Measurements from ENCODE around the gene BAG1.

BAG1 gene

DNA sequence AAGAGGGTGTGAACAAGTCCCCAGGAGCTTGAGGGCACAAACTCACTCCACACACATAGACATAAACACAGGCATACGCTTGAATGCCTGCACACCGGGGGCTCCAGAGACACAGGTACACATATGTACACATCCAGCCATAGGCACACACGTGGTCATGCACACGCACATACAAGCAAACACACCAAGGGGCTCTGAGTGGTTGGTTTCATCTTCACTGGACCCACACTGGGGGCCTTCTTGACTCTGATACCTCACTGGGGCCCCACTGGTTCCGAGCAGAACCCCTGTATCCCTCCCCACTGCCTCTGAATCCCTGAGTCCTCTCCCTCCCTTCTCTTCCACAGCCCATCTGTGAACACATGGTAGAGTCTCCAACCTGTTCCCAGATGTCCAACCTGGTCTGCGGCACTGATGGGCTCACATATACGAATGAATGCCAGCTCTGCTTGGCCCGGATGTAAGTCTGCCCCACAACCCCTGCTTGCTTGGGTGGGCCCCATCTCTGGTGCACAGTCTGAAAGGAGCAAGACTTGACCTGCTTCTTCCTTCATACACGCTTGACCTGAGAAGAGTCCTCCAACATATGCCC, 18.1 kb downstream of the BAG1 start:
- no peak overlapping the region for H2BK15ac ChIP-seq (ENCODE audit: low read length)
- no CpG with 5 or more reads among the region's 9 CpGs for WGBS, 2 donors (ENCODE audit: extremely low coverage in 2 of 2, insufficient read length in 2 of 2, insufficient replicate concordance in 1 of 2)
- H3K4me1 ChIP-seq (ENCODE audit: control insufficient read depth in 2 of 2, insufficient read depth in 1 of 2, low read depth in 1 of 2, low read length in 2 of 2) = no peaks in the 10 kb centered on the region
- no peak overlapping the region for H3K4ac ChIP-seq (ENCODE audit: low read length)
- no peaks in the 10 kb centered on the region for H3K27me3 ChIP-seq (ENCODE audit: control insufficient read depth in 3 of 3, insufficient read depth in 3 of 3, low read depth in 1 of 3, low read length in 3 of 3)
- H3K36me3 ChIP-seq (replicated peaks in 1 of 2; ENCODE audit: control insufficient read depth in 2 of 2, insufficient read depth in 2 of 2, low read length in 2 of 2) = peaks cover 0 to 24% of the 10 kb centered on the region in 2 donors
- H4K91ac ChIP-seq (ENCODE audit: low read depth, low read length, poor library complexity) = no peak overlapping the region
- no peak overlapping the region for H2BK12ac ChIP-seq (ENCODE audit: low read length)
- no peak overlapping the region for H3K4me2 ChIP-seq (ENCODE audit: insufficient read depth, low read length, poor library complexity, severe bottlenecking)
- DNase-seq (ENCODE audit: low spot score) = no peak
- no peak overlapping the region for H3K27ac ChIP-seq (replicated peaks; ENCODE audit: low read length)
- no peak overlapping the region for H2BK5ac ChIP-seq (ENCODE audit: low read length)
- no peak overlapping the region for H3K18ac ChIP-seq (ENCODE audit: low read length)
- no peak overlapping the region for H2BK120ac ChIP-seq (ENCODE audit: low read depth, low read length)
- H3K9ac ChIP-seq (ENCODE audit: low read depth, low read length, poor library complexity) = no peak overlapping the region
- H3K23ac ChIP-seq (ENCODE audit: low read depth, low read length, poor library complexity) = no peak overlapping the region
- no peak overlapping the region for H3K4me3 ChIP-seq (ENCODE audit: low read length in 2 of 2)
- no peaks in the 10 kb centered on the region for H3K9me3 ChIP-seq (replicated peaks in 1 of 2; ENCODE audit: control insufficient read depth in 2 of 2, insufficient read depth in 1 of 2, low read depth in 1 of 2, low read length in 2 of 2)
- H2AFZ ChIP-seq (ENCODE audit: low read length) = no peak overlapping the region
- H4K8ac ChIP-seq (ENCODE audit: low read depth, low read length) = no peak overlapping the region
- H3K79me1 ChIP-seq (ENCODE audit: low read depth, low read length) = no peaks in the 10 kb centered on the region
- H3K14ac ChIP-seq (ENCODE audit: low read length) = no peak overlapping the region
- H2AK5ac ChIP-seq (ENCODE audit: low read depth, low read length) = no peak overlapping the region

DNA sequence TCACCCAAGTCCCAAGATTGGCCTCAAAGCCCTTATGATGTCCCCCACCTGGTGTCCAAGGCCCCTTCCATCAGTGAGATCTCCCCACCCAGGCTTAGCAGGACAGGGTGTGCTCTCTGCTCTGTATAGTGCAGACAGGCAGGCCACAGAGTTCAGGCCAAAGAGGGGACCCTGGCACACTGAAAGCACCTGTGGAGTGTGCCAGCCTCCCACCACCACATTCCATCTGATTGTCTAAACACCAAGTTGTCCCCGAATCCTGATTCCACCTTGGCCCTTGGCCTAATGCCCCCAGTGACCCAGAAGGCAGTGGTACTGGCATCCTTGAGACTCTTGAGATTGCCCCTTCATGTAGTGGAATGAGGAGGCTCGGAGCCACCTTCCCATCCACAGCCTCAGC, 19.2 kb downstream of the BAG1 start:
- no peak overlapping the region for H2BK15ac ChIP-seq (ENCODE audit: low read length)
- peak overlapping the region; percentile 28 for H3K14ac ChIP-seq (ENCODE audit: low read length)
- no peaks in the 10 kb centered on the region for H3K27me3 ChIP-seq (ENCODE audit: control insufficient read depth in 3 of 3, insufficient read depth in 3 of 3, low read depth in 1 of 3, low read length in 3 of 3)
- DNase-seq (ENCODE audit: low spot score) = no peak
- H4K8ac ChIP-seq (ENCODE audit: low read depth, low read length) = no peak overlapping the region
- H3K79me1 ChIP-seq (ENCODE audit: low read depth, low read length) = no peaks in the 10 kb centered on the region
- H3K27ac ChIP-seq (replicated peaks; ENCODE audit: low read length) = no peak overlapping the region
- H3K4ac ChIP-seq (ENCODE audit: low read length) = no peak overlapping the region
- no peak overlapping the region for H2AFZ ChIP-seq (ENCODE audit: low read length)
- H2BK120ac ChIP-seq (ENCODE audit: low read depth, low read length) = no peak overlapping the region
- H3K4me2 ChIP-seq (ENCODE audit: insufficient read depth, low read length, poor library complexity, severe bottlenecking) = no peak overlapping the region
- H2BK5ac ChIP-seq (ENCODE audit: low read length) = no peak overlapping the region
- WGBS, 2 donors (ENCODE audit: extremely low coverage in 2 of 2, insufficient read length in 2 of 2, insufficient replicate concordance in 1 of 2) = no CpG with 5 or more reads among the region's 2 CpGs
- no peak overlapping the region for H3K9ac ChIP-seq (ENCODE audit: low read depth, low read length, poor library complexity)
- H3K9me3 ChIP-seq (replicated peaks in 1 of 2; ENCODE audit: control insufficient read depth in 2 of 2, insufficient read depth in 1 of 2, low read depth in 1 of 2, low read length in 2 of 2) = no peaks in the 10 kb centered on the region
- no peak overlapping the region for H4K91ac ChIP-seq (ENCODE audit: low read depth, low read length, poor library complexity)
- no peak overlapping the region for H2AK5ac ChIP-seq (ENCODE audit: low read depth, low read length)
- H3K4me3 ChIP-seq (ENCODE audit: low read length in 2 of 2) = no peak overlapping the region
- no peaks in the 10 kb centered on the region for H3K4me1 ChIP-seq (ENCODE audit: control insufficient read depth in 2 of 2, insufficient read depth in 1 of 2, low read depth in 1 of 2, low read length in 2 of 2)
- no peak overlapping the region for H3K23ac ChIP-seq (ENCODE audit: low read depth, low read length, poor library complexity)
- H3K36me3 ChIP-seq (replicated peaks in 1 of 2; ENCODE audit: control insufficient read depth in 2 of 2, insufficient read depth in 2 of 2, low read length in 2 of 2) = peaks cover 0 to 20% of the 10 kb centered on the region in 2 donors
- H2BK12ac ChIP-seq (ENCODE audit: low read length) = no peak overlapping the region
- no peak overlapping the region for H3K18ac ChIP-seq (ENCODE audit: low read length)

DNA sequence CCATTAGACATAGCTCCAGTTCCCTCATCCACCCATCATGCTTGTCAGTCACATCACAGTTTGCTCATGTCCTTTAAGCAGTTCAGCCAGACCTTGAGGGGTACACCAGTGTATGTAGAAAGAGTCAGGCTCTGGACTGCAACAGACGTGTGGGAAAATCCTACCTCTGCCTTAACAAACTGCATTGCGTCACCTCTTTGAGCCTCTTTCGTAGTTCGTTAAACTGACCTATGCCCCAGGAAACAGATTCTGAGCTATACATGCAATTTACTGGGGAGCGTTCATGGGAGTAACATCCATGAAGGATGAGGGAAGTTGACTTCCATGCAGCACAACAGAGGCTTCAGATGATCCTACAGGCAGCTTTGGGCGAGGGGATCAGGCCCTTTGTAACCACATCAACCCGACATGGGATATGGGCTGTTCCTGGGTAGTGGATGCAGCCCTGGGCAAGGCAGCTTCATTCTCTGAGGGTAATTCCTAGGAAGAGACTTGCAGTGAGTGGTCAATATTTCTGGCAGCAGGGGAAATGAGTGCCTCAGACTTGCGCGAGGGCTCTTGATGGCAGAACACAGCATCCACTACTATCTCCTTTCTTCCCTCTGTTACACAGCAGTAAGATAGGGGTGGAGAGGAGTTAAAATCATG, 20.2 kb downstream of the BAG1 start:
- Histone ChIP-seq H3K4me2 (ENCODE audit: insufficient read depth, low read length, poor library complexity, severe bottlenecking) (no peak overlapping the region), H3K18ac (ENCODE audit: low read length) (no peak overlapping the region), H2BK15ac (ENCODE audit: low read length) (no peak overlapping the region), H3K79me1 (ENCODE audit: low read depth, low read length) (no peaks in the 10 kb centered on the region), H3K23ac (ENCODE audit: low read depth, low read length, poor library complexity) (no peak overlapping the region), H3K27ac (replicated peaks; ENCODE audit: low read length) (no peak overlapping the region), H4K91ac (ENCODE audit: low read depth, low read length, poor library complexity) (no peak overlapping the region), H3K14ac (ENCODE audit: low read length) (no peak overlapping the region), H3K27me3 (ENCODE audit: control insufficient read depth in 3 of 3, insufficient read depth in 3 of 3, low read depth in 1 of 3, low read length in 3 of 3) (no peaks in the 10 kb centered on the region), H2BK5ac (ENCODE audit: low read length) (no peak overlapping the region), H3K4ac (ENCODE audit: low read length) (no peak overlapping the region), H3K36me3 (replicated peaks in 1 of 2; ENCODE audit: control insufficient read depth in 2 of 2, insufficient read depth in 2 of 2, low read length in 2 of 2) (peaks cover 0 to 12% of the 10 kb centered on the region in 2 donors), H2AFZ (ENCODE audit: low read length) (no peak overlapping the region), H3K9me3 (replicated peaks in 1 of 2; ENCODE audit: control insufficient read depth in 2 of 2, insufficient read depth in 1 of 2, low read depth in 1 of 2, low read length in 2 of 2) (no peaks in the 10 kb centered on the region), H4K8ac (ENCODE audit: low read depth, low read length) (no peak overlapping the region), H3K4me3 (ENCODE audit: low read length in 2 of 2) (no peak overlapping the region), H2BK12ac (ENCODE audit: low read length) (no peak overlapping the region), H2BK120ac (ENCODE audit: low read depth, low read length) (no peak overlapping the region), H3K9ac (ENCODE audit: low read depth, low read length, poor library complexity) (no peak overlapping the region), H2AK5ac (ENCODE audit: low read depth, low read length) (no peak overlapping the region), H3K4me1 (ENCODE audit: control insufficient read depth in 2 of 2, insufficient read depth in 1 of 2, low read depth in 1 of 2, low read length in 2 of 2) (no peaks in the 10 kb centered on the region)
- no peak for DNase-seq (ENCODE audit: low spot score)
- no CpG with 5 or more reads among the region's 9 CpGs for WGBS, 2 donors (ENCODE audit: extremely low coverage in 2 of 2, insufficient read length in 2 of 2, insufficient replicate concordance in 1 of 2)

DNA sequence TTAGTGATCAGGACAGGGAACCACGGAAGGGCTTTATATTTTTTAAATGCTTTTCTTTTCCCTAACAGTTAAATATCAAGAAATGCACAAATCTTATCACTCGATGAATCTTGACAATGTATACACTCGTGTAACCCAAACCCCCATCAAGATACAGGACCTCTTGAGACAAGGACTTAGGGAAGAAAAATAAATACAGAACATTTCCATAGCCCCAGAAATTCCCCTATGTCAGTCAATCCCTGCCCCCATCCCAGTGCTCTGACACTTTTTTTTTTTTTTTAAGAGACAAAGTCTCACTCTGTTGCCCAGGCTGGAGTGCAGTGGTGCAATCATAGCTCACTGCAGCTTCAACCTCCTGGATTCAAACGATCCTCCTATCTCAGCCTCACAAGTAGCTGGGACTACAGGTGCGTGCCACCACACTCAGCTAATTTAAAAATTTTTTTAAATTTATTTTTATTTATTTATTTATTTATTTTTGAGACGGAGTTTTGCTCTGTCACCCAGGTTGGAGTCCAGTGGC, 21.8 kb downstream of the BAG1 start:
- no peaks in the 10 kb centered on the region for H3K27me3 ChIP-seq (ENCODE audit: control insufficient read depth in 3 of 3, insufficient read depth in 3 of 3, low read depth in 1 of 3, low read length in 3 of 3)
- H4K8ac ChIP-seq (ENCODE audit: low read depth, low read length) = no peak overlapping the region
- no peak overlapping the region for H3K14ac ChIP-seq (ENCODE audit: low read length)
- no peak overlapping the region for H4K91ac ChIP-seq (ENCODE audit: low read depth, low read length, poor library complexity)
- no peak overlapping the region for H2AFZ ChIP-seq (ENCODE audit: low read length)
- no peak overlapping the region for H3K4me2 ChIP-seq (ENCODE audit: insufficient read depth, low read length, poor library complexity, severe bottlenecking)
- no peak overlapping the region for H2BK5ac ChIP-seq (ENCODE audit: low read length)
- WGBS, 2 donors (ENCODE audit: extremely low coverage in 2 of 2, insufficient read length in 2 of 2, insufficient replicate concordance in 1 of 2) = no CpG with 5 or more reads among the region's 6 CpGs
- H3K23ac ChIP-seq (ENCODE audit: low read depth, low read length, poor library complexity) = no peak overlapping the region
- H2BK12ac ChIP-seq (ENCODE audit: low read length) = no peak overlapping the region
- no peak for DNase-seq (ENCODE audit: low spot score)
- no peaks in the 10 kb centered on the region for H3K9me3 ChIP-seq (replicated peaks in 1 of 2; ENCODE audit: control insufficient read depth in 2 of 2, insufficient read depth in 1 of 2, low read depth in 1 of 2, low read length in 2 of 2)
- H2BK15ac ChIP-seq (ENCODE audit: low read length) = no peak overlapping the region
- no peaks in the 10 kb centered on the region for H3K4me1 ChIP-seq (ENCODE audit: control insufficient read depth in 2 of 2, insufficient read depth in 1 of 2, low read depth in 1 of 2, low read length in 2 of 2)
- H3K18ac ChIP-seq (ENCODE audit: low read length) = no peak overlapping the region
- peaks cover 0 to 2% of the 10 kb centered on the region in 2 donors for H3K36me3 ChIP-seq (replicated peaks in 1 of 2; ENCODE audit: control insufficient read depth in 2 of 2, insufficient read depth in 2 of 2, low read length in 2 of 2)
- no peak overlapping the region for H3K9ac ChIP-seq (ENCODE audit: low read depth, low read length, poor library complexity)
- no peak overlapping the region for H3K4me3 ChIP-seq (ENCODE audit: low read length in 2 of 2)
- no peak overlapping the region for H3K4ac ChIP-seq (ENCODE audit: low read length)
- H2AK5ac ChIP-seq (ENCODE audit: low read depth, low read length) = no peak overlapping the region
- H3K79me1 ChIP-seq (ENCODE audit: low read depth, low read length) = no peaks in the 10 kb centered on the region
- H3K27ac ChIP-seq (replicated peaks; ENCODE audit: low read length) = no peak overlapping the region
- H2BK120ac ChIP-seq (ENCODE audit: low read depth, low read length) = no peak overlapping the region

All from neuronal stem cell (in vitro differentiated cells).